Measurements from ENCODE around the gene CLSTN2. TPM values are rescaled to one million over a fixed set of nuclear protein-coding genes. Genes with fewer than 3 reads are reported as not detected.
A peak's percentile ranks its signal among the peaks of the same experiment; 100 is the strongest.

CLSTN2 gene
- total and polyA plus RNA-seq, 2 of the 4 experiments (the other 2 are of a cell fraction) = under 0.01 to 0.07 TPM

- Histone ChIP-seq H3K4me2 (ENCODE audit: low read depth, low read length) (no peak overlapping the region), H4K8ac (ENCODE audit: low read depth in 2 of 2, low read length in 2 of 2) (no peak overlapping the region), H4K91ac (ENCODE audit: insufficient read depth, low read depth, low read length) (no peak overlapping the region), H3K4me1 (ENCODE audit: control insufficient read depth, insufficient read depth, low read length) (no peaks in the 10 kb centered on the region), H2BK120ac (ENCODE audit: low read depth, low read length) (no peak overlapping the region), H3K18ac (ENCODE audit: low read depth, low read length) (no peak overlapping the region), H3K4me3 (ENCODE audit: insufficient read depth, low read depth, low read length) (no peak overlapping the region), H3K9me3 (ENCODE audit: control insufficient read depth, insufficient read depth, low read length) (no peaks in the 10 kb centered on the region), H4K5ac (ENCODE audit: low read depth, low read length) (no peak overlapping the region), H3K9ac (ENCODE audit: low read depth, low read length) (no peak overlapping the region), H3K56ac (ENCODE audit: extremely low read depth, insufficient read depth, low read length) (no peak overlapping the region), H3K27ac (ENCODE audit: insufficient read depth, low read length) (no peak overlapping the region), H3K14ac (replicated peaks; ENCODE audit: low read depth, low read length) (no peak overlapping the region), H3K79me1 (ENCODE audit: low read depth in 1 of 2, low read length in 2 of 2) (no peaks in the 10 kb centered on the region), H2AK9ac (replicated peaks; ENCODE audit: low read depth, low read length, poor library complexity) (no peak overlapping the region), H2AFZ (replicated peaks; ENCODE audit: low read length, poor library complexity) (no peak overlapping the region), H3K36me3 (ENCODE audit: control insufficient read depth, insufficient read depth, low read length) (no peaks in the 10 kb centered on the region), H2BK5ac (ENCODE audit: low read depth, low read length, poor library complexity, severe bottlenecking) (no peak overlapping the region), H3K4ac (ENCODE audit: low read depth, low read length) (no peak overlapping the region), H2BK15ac (ENCODE audit: low read depth, low read length) (no peak overlapping the region), H3K9me1 (ENCODE audit: insufficient read depth, low read length) (no peaks in the 10 kb centered on the region), H2BK20ac (ENCODE audit: low read depth, low read length) (no peak overlapping the region), H4K20me1 (ENCODE audit: insufficient read depth, low read length) (no peaks in the 10 kb centered on the region), H3K23ac (ENCODE audit: low read depth, low read length) (no peak overlapping the region), H3K27me3 (ENCODE audit: control insufficient read depth, insufficient read depth, low read length) (no peaks in the 10 kb centered on the region), H2AK5ac (ENCODE audit: low read depth, low read length) (no peak overlapping the region)
- dilution Hi-C loops (cut with HindIII; ENCODE audit: low sequenced_read_pairs, unreplicated experiment) (no loop called here), intact Hi-C loops (cut with micrococcal nuclease) (no loop called here), in situ Hi-C loops (cut with MboI; ENCODE audit: low sequenced_read_pairs) (no loop called here)
- ChIA-PET CTCF (no interaction called here), POLR2A (ENCODE audit: unreplicated experiment) (no interaction called here)
- no peak for ATAC-seq (ENCODE audit: low read depth)
- DNase-seq = no peak
- BruUV-seq (replicated peaks) = no TSS peak
- TF ChIP-seq MAFK (IDR thresholded peaks at IDR 0.05; ENCODE audit: low read depth, low read length) (peak; percentile 75), USF2 (IDR thresholded peaks at IDR 0.05; ENCODE audit: low read depth, low read length) (no peak), MXI1 (IDR thresholded peaks at IDR 0.05; ENCODE audit: borderline replicate concordance, low read depth, low read length) (no peak)
- TF ChIP-seq, protein P1, sequence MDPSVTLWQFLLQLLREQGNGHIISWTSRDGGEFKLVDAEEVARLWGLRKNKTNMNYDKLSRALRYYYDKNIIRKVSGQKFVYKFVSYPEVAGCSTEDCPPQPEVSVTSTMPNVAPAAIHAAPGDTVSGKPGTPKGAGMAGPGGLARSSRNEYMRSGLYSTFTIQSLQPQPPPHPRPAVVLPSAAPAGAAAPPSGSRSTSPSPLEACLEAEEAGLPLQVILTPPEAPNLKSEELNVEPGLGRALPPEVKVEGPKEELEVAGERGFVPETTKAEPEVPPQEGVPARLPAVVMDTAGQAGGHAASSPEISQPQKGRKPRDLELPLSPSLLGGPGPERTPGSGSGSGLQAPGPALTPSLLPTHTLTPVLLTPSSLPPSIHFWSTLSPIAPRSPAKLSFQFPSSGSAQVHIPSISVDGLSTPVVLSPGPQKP (IDR thresholded peaks at IDR 0.05; ENCODE audit: borderline replicate concordance, low read depth, low read length) = no peak
- WGBS, 2 experiments (ENCODE audit: extremely low coverage in 2 of 2, insufficient read length in 1 of 2) = no CpG with 5 or more reads among the region's 5 CpGs
These were observed 424.4 kb downstream of the CLSTN2 start for GRCh38 chr3:140359233-140359995.

Data from IMR-90 (cell line).